GM23338 (cell line): ENCODE results near the gene SPRR1B.

Experiments
- CREB1 ChIP-seq: fragments of 250-450 bp; sonication (Bioruptor Pico); IDR thresholded peaks from 2 replicates; pipeline ENCODE4 v1.5.0; 2020; ENCODE audit warnings: low read depth, mild to moderate bottlenecking, moderate library complexity
- CTCF ChIP-seq, 2 experiments: fragments of 200-600 bp in 1 of 2; sonication (generic) in 1 of 2; conservative IDR thresholded peaks; 2 replicates each; pipeline versions ENCODE4 v1.5.1 to v1.6.1; 2016 to 2017; ENCODE audit warnings: antibody characterized with exemption in 2 of 2, low read depth in 2 of 2, mild to moderate bottlenecking in 2 of 2, moderate library complexity in 1 of 2
- EZH2 ChIP-seq: fragments of 200-600 bp; sonication (generic); IDR thresholded peaks from one replicate; pipeline ENCODE4 v1.8.0; 2017; ENCODE audit warnings: antibody characterized with exemption, mild to moderate bottlenecking, low read depth; ENCODE audit not compliant: unreplicated experiment
- EZH2phosphoT487 ChIP-seq: fragments of 200-600 bp; sonication (generic); IDR thresholded peaks from one replicate; pipeline ENCODE4 v1.8.1; 2018; ENCODE audit warnings: antibody characterized with exemption; ENCODE audit not compliant: unreplicated experiment
- JUNB ChIP-seq: IDR thresholded peaks from one replicate; pipeline ENCODE4 v1.6.1; 2016; ENCODE audit warnings: antibody characterized with exemption; ENCODE audit not compliant: unreplicated experiment
- POLR2AphosphoS5 ChIP-seq: IDR thresholded peaks from 2 replicates; pipeline ENCODE4 v1.6.1; 2016; ENCODE audit warnings: antibody characterized with exemption, low read depth
- REST ChIP-seq: IDR thresholded peaks from one replicate; pipeline ENCODE4 v1.6.1; 2018; ENCODE audit warnings: antibody characterized with exemption; ENCODE audit not compliant: unreplicated experiment
- STAT1 ChIP-seq: IDR thresholded peaks from one replicate; pipeline ENCODE4 v1.6.1; 2016; ENCODE audit warnings: antibody characterized with exemption; ENCODE audit not compliant: unreplicated experiment
- ZNF114 ChIP-seq: fragments of 250-450 bp; sonication (Bioruptor Pico); IDR thresholded peaks from 2 replicates; pipeline ENCODE4 v1.5.0; 2020; ENCODE audit warnings: mild to moderate bottlenecking, moderate library complexity
- ZNF331 ChIP-seq: fragments of 250-450 bp; sonication (Bioruptor Pico); IDR thresholded peaks from 2 replicates; pipeline ENCODE4 v1.5.0; 2020; ENCODE audit warnings: low read depth, mild to moderate bottlenecking, moderate library complexity

GRCh38 chr1:153081736-153082135 lies 50.7 kb downstream of the SPRR1B start:
- TF ChIP-seq CTCF (conservative IDR thresholded peaks at IDR 0.05; ENCODE audit: low read depth in 2 of 2) (no peak), ZNF331 (CRISPR knock-in tag) (no peak), JUNB (no peak), REST (no peak), EZH2 (no peak), CREB1 (no peak), EZH2phosphoT487 (no peak), POLR2AphosphoS5 (no peak), STAT1 (no peak), ZNF114 (CRISPR knock-in tag) (no peak)
